H1 (cell line): ENCODE measurements around the gene ARHGAP26. TPM values are rescaled to one million over a fixed set of nuclear protein-coding genes. Genes with fewer than 3 reads are reported as not detected.

ENCODE experiments used
- CTCF ChIA-PET: fragments of 300-600 bp; sonication (Branson Sonifier 250); formaldehyde crosslinking; loops from one replicate; lab custom pipeline; 2021; ENCODE audit not compliant: partially characterized antibody; lab: Charles Lee
- POLR2A ChIA-PET: fragments of 300-600 bp; sonication (Branson Sonifier 250); formaldehyde crosslinking; loops from one replicate; lab custom pipeline; 2021; ENCODE audit warnings: inconsistent platforms; ENCODE audit not compliant: partially characterized antibody; lab: Charles Lee
- DNase-seq, 2 experiments: peaks; one replicate each; pipeline versions ENCODE4 v3.0.0 to v3.0.0-alpha.2; 2010 to 2022; ENCODE audit warnings: low spot score in 2 of 2, low read depth in 1 of 2, mixed read lengths in 1 of 2
- FAIRE-seq: peaks from 2 replicates; lab custom pipeline; 2011; peaks lifted over from hg19 to GRCh38; lab: Jason Lieb, UNC
- H2AFZ ChIP-seq: 2 replicates; pipeline ENCODE4 v1.8.1; 2012; ENCODE audit warnings: low read length, inconsistent platforms
- H2AK5ac ChIP-seq: 2 replicates; pipeline ENCODE4 v1.6.1; 2013; ENCODE audit warnings: low read depth, low read length
- H2BK120ac ChIP-seq: replicated peaks from 2 replicates; pipeline ENCODE3; 2013; ENCODE audit warnings: low read depth, low read length, inconsistent platforms
- H2BK12ac ChIP-seq: 2 replicates; pipeline ENCODE4 v1.6.1; 2013; ENCODE audit warnings: low read depth, low read length
- H2BK15ac ChIP-seq: 2 replicates; pipeline ENCODE4 v1.6.1; 2013; ENCODE audit warnings: low read length
- H2BK20ac ChIP-seq: 2 replicates; pipeline ENCODE4 v1.6.1; 2013; ENCODE audit warnings: low read length
- H2BK5ac ChIP-seq: 2 replicates; pipeline ENCODE4 v1.6.1; 2013; ENCODE audit warnings: low read depth, low read length
- H3K14ac ChIP-seq: 2 replicates; pipeline ENCODE4 v1.6.1; 2013; ENCODE audit warnings: inconsistent platforms; ENCODE audit not compliant: insufficient read length
- H3K18ac ChIP-seq: 2 replicates; pipeline ENCODE4 v1.6.1; 2013; ENCODE audit warnings: low read length; ENCODE audit errors: extremely low read depth
- H3K23ac ChIP-seq: 2 replicates; pipeline ENCODE4 v1.6.1; 2013; ENCODE audit warnings: inconsistent platforms; ENCODE audit not compliant: insufficient read length
- H3K23me2 ChIP-seq: 2 replicates; pipeline ENCODE4 v1.6.1; 2013; ENCODE audit warnings: low read depth, low read length
- H3K27ac ChIP-seq: 2 replicates; pipeline ENCODE4 v1.6.1; 2011; ENCODE audit warnings: low read depth, low read length, inconsistent platforms
- H3K27me3 ChIP-seq, 4 experiments: replicated peaks in 1 of 4; 1 replicate in 1 of 4; 2 replicates in 3 of 4; pipeline versions ENCODE4 v1.6.1 to v1.8.1; 2011 to 2013; ENCODE audit warnings: low read length in 3 of 4, mild to moderate bottlenecking in 3 of 4, inconsistent platforms in 2 of 4, mixed read lengths in 2 of 4, moderate library complexity in 1 of 4; ENCODE audit not compliant: control insufficient read depth in 3 of 4, insufficient read depth in 3 of 4; ENCODE audit errors: extremely low read depth in 1 of 4
- H3K36me3 ChIP-seq, 4 experiments: 2 replicates each; pipeline versions ENCODE4 v1.6.1 to v1.8.1; 2011 to 2013; ENCODE audit warnings: mild to moderate bottlenecking in 4 of 4, low read length in 3 of 4, moderate library complexity in 2 of 4, control low read depth in 1 of 4, inconsistent platforms in 1 of 4; ENCODE audit not compliant: insufficient read depth in 4 of 4, control insufficient read depth in 2 of 4
- H3K4ac ChIP-seq: replicated peaks from 2 replicates; pipeline ENCODE3; 2013; ENCODE audit warnings: low read length, low read depth, mixed read lengths, inconsistent platforms; ENCODE audit not compliant: insufficient read length
- H3K4me1 ChIP-seq, 4 experiments: replicated peaks in 1 of 4; 1 replicate in 1 of 4; 2 replicates in 3 of 4; pipeline versions ENCODE4 v1.6.1 to v1.8.1; 2011 to 2013; ENCODE audit warnings: low read length in 3 of 4, inconsistent platforms in 2 of 4, mixed read lengths in 1 of 4; ENCODE audit not compliant: insufficient read depth in 4 of 4, control insufficient read depth in 3 of 4
- H3K4me2 ChIP-seq, 2 experiments: 2 replicates each; pipeline versions ENCODE4 v1.6.1 to v1.8.1; 2011 to 2013; ENCODE audit warnings: low read depth in 2 of 2, low read length in 2 of 2, control low read depth in 1 of 2, inconsistent platforms in 1 of 2, mild to moderate bottlenecking in 1 of 2; ENCODE audit not compliant: insufficient read depth in 1 of 2
- H3K4me3 ChIP-seq, 4 experiments: fragments of 200-600, 300-600 bp in 1 of 4; sonication (generic), shearing (Covaris generic), sonication (Bioruptor Twin) in 1 of 4; 2 replicates each; pipeline versions ENCODE4 v1.5.1 to v1.8.1; 2011 to 2016; ENCODE audit warnings: low read length in 4 of 4, low read depth in 3 of 4, control low read depth in 2 of 4, inconsistent platforms in 2 of 4, mild to moderate bottlenecking in 2 of 4, mixed read lengths in 1 of 4, moderate library complexity in 1 of 4; ENCODE audit not compliant: insufficient read depth in 2 of 4; ENCODE audit errors: extremely low read depth in 1 of 4
- H3K56ac ChIP-seq: replicated peaks from 2 replicates; pipeline ENCODE3; 2013; ENCODE audit warnings: low read depth, mild to moderate bottlenecking, mixed read lengths, low read length, inconsistent platforms; ENCODE audit not compliant: insufficient read length
- H3K79me1 ChIP-seq: 2 replicates; pipeline ENCODE4 v1.6.1; 2013; ENCODE audit warnings: low read depth, low read length, control low read depth
- H3K79me2 ChIP-seq, 2 experiments: 2 replicates each; pipeline versions ENCODE4 v1.6.1 to v1.8.1; 2012 to 2013; ENCODE audit warnings: low read length in 2 of 2, mild to moderate bottlenecking in 2 of 2, inconsistent platforms in 1 of 2; ENCODE audit not compliant: insufficient read depth in 2 of 2, control insufficient read depth in 1 of 2
- H3K9ac ChIP-seq, 4 experiments: replicated peaks in 1 of 4; 1 replicate in 1 of 4; 2 replicates in 3 of 4; pipeline versions ENCODE4 v1.6.1 to v1.8.1; 2011 to 2013; ENCODE audit warnings: low read depth in 3 of 4, low read length in 3 of 4, control low read depth in 2 of 4, mild to moderate bottlenecking in 2 of 4, moderate library complexity in 2 of 4, inconsistent platforms in 1 of 4; ENCODE audit errors: extremely low read depth in 1 of 4
- H3K9me3 ChIP-seq, 2 experiments: 2 replicates each; pipeline versions ENCODE4 v1.6.1 to v1.8.1; 2012 to 2013; ENCODE audit warnings: mild to moderate bottlenecking in 2 of 2, moderate library complexity in 2 of 2, control low read depth in 1 of 2, inconsistent platforms in 1 of 2, low read depth in 1 of 2, low read length in 1 of 2, mixed read lengths in 1 of 2; ENCODE audit not compliant: insufficient read depth in 2 of 2
- H4K20me1 ChIP-seq, 2 experiments: replicated peaks in 1 of 2; 2 replicates each; pipeline versions ENCODE3 to v1.8.1; 2011 to 2013; ENCODE audit warnings: inconsistent platforms in 2 of 2, low read length in 2 of 2, mild to moderate bottlenecking in 1 of 2; ENCODE audit not compliant: insufficient read depth in 2 of 2, control insufficient read depth in 1 of 2
- H4K5ac ChIP-seq: 2 replicates; pipeline ENCODE4 v1.6.1; 2013; ENCODE audit warnings: low read length, low read depth, mixed read lengths, inconsistent platforms; ENCODE audit not compliant: insufficient read length
- H4K8ac ChIP-seq: 2 replicates; pipeline ENCODE4 v1.8.0; 2013; ENCODE audit warnings: mild to moderate bottlenecking, moderate library complexity, low read length, inconsistent platforms; ENCODE audit not compliant: insufficient read depth; ENCODE audit errors: extremely low read depth
- H4K91ac ChIP-seq: replicated peaks from 2 replicates; pipeline ENCODE3; 2013; ENCODE audit warnings: low read length, mixed read lengths, inconsistent platforms; ENCODE audit not compliant: insufficient read length
- CEBPB ChIP-seq: IDR thresholded peaks from 2 replicates; pipeline ENCODE4 v1.6.1; 2012; ENCODE audit warnings: low read depth, low read length
- CTBP2 ChIP-seq: IDR thresholded peaks from 2 replicates; pipeline ENCODE4 v1.7.0; 2011; ENCODE audit warnings: borderline replicate concordance, mild to moderate bottlenecking, moderate library complexity, mixed read lengths, low read length; ENCODE audit not compliant: insufficient read depth, insufficient read length
- EGR1 ChIP-seq: IDR thresholded peaks from 2 replicates; pipeline ENCODE4 v1.6.1; 2011; ENCODE audit warnings: low read depth, low read length, borderline replicate concordance
- HDAC2 ChIP-seq, 2 experiments: fragments of 300-600 bp in 1 of 2; sonication (generic) in 1 of 2; IDR thresholded peaks; 2 replicates each; pipeline ENCODE4 v1.6.1; 2011 to 2012; ENCODE audit warnings: low read depth in 2 of 2, low read length in 2 of 2, mild to moderate bottlenecking in 2 of 2, moderate library complexity in 2 of 2, borderline replicate concordance in 1 of 2, inconsistent platforms in 1 of 2
- HDAC6 ChIP-seq: IDR thresholded peaks from one replicate; pipeline ENCODE4 v1.7.1; 2012; ENCODE audit warnings: low read depth, mild to moderate bottlenecking, inconsistent platforms, low read length, moderate library complexity
- KDM4A ChIP-seq: IDR thresholded peaks from one replicate; pipeline ENCODE4 v1.7.1; 2012; ENCODE audit warnings: low read depth, mild to moderate bottlenecking, moderate library complexity, low read length, inconsistent platforms; ENCODE audit not compliant: severe bottlenecking
- KDM5A ChIP-seq: fragments of 200-600 bp; IDR thresholded peaks from 2 replicates; pipeline ENCODE4 v1.7.1; 2012; ENCODE audit warnings: mild to moderate bottlenecking, low read length, inconsistent platforms, mixed read lengths
- MAX ChIP-seq: IDR thresholded peaks from 2 replicates; pipeline ENCODE4 v1.6.1; 2012; ENCODE audit warnings: inconsistent platforms
- NANOG ChIP-seq: IDR thresholded peaks from 2 replicates; pipeline ENCODE4 v1.6.1; 2011; ENCODE audit warnings: low read length, low read depth, mild to moderate bottlenecking, inconsistent platforms; ENCODE audit not compliant: insufficient read depth, poor library complexity, severe bottlenecking
- POLR2A ChIP-seq, 2 experiments: IDR thresholded peaks; 1 replicate in 1 of 2; 2 replicates in 1 of 2; pipeline ENCODE4 v1.6.1; 2011; ENCODE audit warnings: low read depth in 2 of 2, low read length in 2 of 2, mild to moderate bottlenecking in 2 of 2; ENCODE audit errors: control extremely low read depth in 1 of 2
- RBBP5 ChIP-seq: IDR thresholded peaks from 2 replicates; pipeline ENCODE4 v1.7.1; 2012; ENCODE audit warnings: low read depth, mild to moderate bottlenecking, inconsistent platforms, low read length, moderate library complexity, borderline replicate concordance
- RXRA ChIP-seq: IDR thresholded peaks from 2 replicates; pipeline ENCODE4 v1.6.1; 2011; ENCODE audit warnings: low read depth, mild to moderate bottlenecking, low read length, moderate library complexity; ENCODE audit not compliant: insufficient read depth
- SIRT6 ChIP-seq: IDR thresholded peaks from one replicate; pipeline ENCODE4 v1.7.1; 2012; ENCODE audit warnings: low read length, inconsistent platforms
- WGBS, 2 experiments: shearing (Covaris generic) in 1 of 2; methylation state at CpG; one replicate each; pipeline versions ENCODE4 v1.1.6 to v1.1.7; 2013 to 2015; ENCODE audit warnings: low lambda C conversion rate in 2 of 2, mixed read lengths in 2 of 2, inconsistent platforms in 1 of 2, low coverage in 1 of 2, missing lambda C conversion rate in 1 of 2; ENCODE audit not compliant: insufficient replicate concordance in 2 of 2, insufficient coverage in 1 of 2, insufficient read length in 1 of 2; ENCODE audit errors: extremely low coverage in 1 of 2, missing lambda C conversion rate in 1 of 2; 5-methylcytosine and 5-hydroxymethylcytosine counted together
- polyA plus RNA-seq, 7 experiments: library from polyadenylated mRNA; depleted of rRNA in 3 of 7; stranded (reverse) in 5 of 7; unstranded in 2 of 7; fragments of >200 nt in 5 of 7; fragments of 200-250 nt in 2 of 7; gene quantifications; 1 replicate in 5 of 7; 2 replicates in 1 of 7; 4 replicates in 1 of 7; pipeline versions ENCODE4 v1.2.1 to v1.2.3, GENCODE V29; 2011 to 2013; ENCODE audit warnings: missing spikeins in 2 of 7, mixed read lengths in 2 of 7
- total RNA-seq: library from RNA; stranded (reverse); fragmentation: NEBNext Ultra II Directional; extraction: Animal tissue kit (Norgen Biotek cat#: 25700); gene quantifications from 2 replicates; pipeline ENCODE4 v1.2.1, GENCODE V29; 2021

The ARHGAP26 gene
- total and polyA plus RNA-seq, 2 of the 8 experiments (the other 6 are each of a cell fraction or from before 2014, with no cell fraction given) = 7.1 to 24.8 TPM

GRCh38 chr5:143200781-143201398 lies 430.7 kb downstream of the ARHGAP26 start:
- H4K91ac ChIP-seq = peak overlapping the region; percentile 62
- FAIRE-seq = no peak
- no peak overlapping the region for H2BK120ac ChIP-seq
- no peak overlapping the region for H3K4ac ChIP-seq
- no peak overlapping the region for H3K9ac ChIP-seq
- H3K9me3 ChIP-seq = peaks cover 5% of the 10 kb centered on the region in 2 experiments; a peak in 2 of 4 replicates
- no peaks in the 10 kb centered on the region for H3K79me2 ChIP-seq
- H3K79me1 ChIP-seq = no peaks in the 10 kb centered on the region
- H3K27me3 ChIP-seq = no peaks in the 10 kb centered on the region
- H4K8ac ChIP-seq = no peak overlapping the region
- ChIA-PET POLR2A (no interaction called here), CTCF (interaction anchor here (1.9 kb wide), 1 partner anchor 9 kb away, joined by 7 read pairs; no protein-coding TSS in a partner anchor)
- no peak overlapping the region for H3K56ac ChIP-seq
- H3K4me2 ChIP-seq = no peak overlapping the region
- H2BK5ac ChIP-seq = peak overlapping the region; percentile 35; the same call in 1 of the 2 replicates
- H4K20me1 ChIP-seq = no peaks in the 10 kb centered on the region
- 87% methylated on average over 1 of the region's 1 CpG; no CpG with 5 or more reads in 1 of the 2 experiments for WGBS, 2 experiments
- no peaks in the 10 kb centered on the region for H3K4me1 ChIP-seq
- H2AK5ac ChIP-seq = no peak overlapping the region
- no peak overlapping the region for H3K14ac ChIP-seq
- H2BK20ac ChIP-seq = no peak overlapping the region
- no peak overlapping the region for H4K5ac ChIP-seq
- H3K23ac ChIP-seq = no peak overlapping the region
- no peaks in the 10 kb centered on the region for H3K23me2 ChIP-seq
- no peaks in the 10 kb centered on the region for H3K36me3 ChIP-seq
- H3K4me3 ChIP-seq = no peak overlapping the region
- no peak overlapping the region for H2AFZ ChIP-seq
- H2BK12ac ChIP-seq = no peak overlapping the region
- no peak for DNase-seq
- no peak overlapping the region for H2BK15ac ChIP-seq
- no peak overlapping the region for H3K27ac ChIP-seq
- H3K18ac ChIP-seq = no peak overlapping the region
- TF ChIP-seq EGR1 (no peak), KDM4A (no peak), CTBP2 (no peak), CEBPB (no peak), RBBP5 (no peak), HDAC2 (IDR thresholded peaks at IDR 0.05; ENCODE audit: borderline replicate concordance in 1 of 2, low read depth in 2 of 2, low read length in 2 of 2) (no peak), MAX (no peak), SIRT6 (no peak), RXRA (no peak), POLR2A (IDR thresholded peaks at IDR 0.05; ENCODE audit: control extremely low read depth in 1 of 2, low read depth in 2 of 2, low read length in 2 of 2) (no peak), HDAC6 (no peak), KDM5A (no peak), NANOG (no peak)
